GM12872 (cell line): Measurements from ENCODE around the gene SPON2.

ENCODE experiments used
- CTCF ChIP-seq: IDR thresholded peaks from 3 replicates; pipeline ENCODE4 v1.5.1; 2011; ENCODE audit warnings: low read depth, mild to moderate bottlenecking, low read length, moderate library complexity; ENCODE audit not compliant: insufficient read depth

Gene SPON2

GRCh38 chr4:1139860-1140259 lies 32.5 kb downstream of the SPON2 start:
- no peak for TF ChIP-seq CTCF

GRCh38 chr4:1137850-1138249 lies 34.5 kb downstream of the SPON2 start:
- TF ChIP-seq CTCF, result no peak

- no peak for TF ChIP-seq CTCF
These were observed 35.2 kb downstream of the SPON2 start for GRCh38 chr4:1137063-1137776.

GRCh38 chr4:1136048-1136447 lies 36.3 kb downstream of the SPON2 start:
- TF ChIP-seq CTCF, result no peak

- TF ChIP-seq CTCF, result no peak
These were observed 39.4 kb downstream of the SPON2 start for GRCh38 chr4:1133033-1133432.

GRCh38 chr4:1130316-1131186 lies 41.8 kb downstream of the SPON2 start:
- TF ChIP-seq CTCF, result peak; percentile 99

GRCh38 chr4:1126506-1126905 lies 45.9 kb downstream of the SPON2 start:
- TF ChIP-seq CTCF, result no peak
